Measurements from ENCODE around the gene LCN6. TPM values are rescaled to one million over a fixed set of nuclear protein-coding genes. Genes with fewer than 3 reads are reported as not detected.

Gene LCN6
- total RNA-seq, 4 donors from 2014 or later: 0.82 to 6.7 (median 2.5) TPM; not detected in 1

- peak overlapping the region in 3 of 4 donors; percentile 1 to 49 (median 18) for H3K4me3 ChIP-seq
- TF ChIP-seq POLR2A (IDR thresholded peaks at IDR 0.05): peak in 1 of 4 donors; percentile 15
- TF ChIP-seq CTCF (IDR thresholded peaks at IDR 0.05): no peak
Measured at GRCh38 chr9:136741883-136742571, 6.3 kb downstream of the LCN6 start.

GRCh38 chr9:136740971-136741882 lies 7.1 kb downstream of the LCN6 start:
- H3K9me3 ChIP-seq: no peaks in the 10 kb centered on the region
- DNase-seq: no peak
- H3K4me3 ChIP-seq: peak overlapping the region in 3 of 4 donors; percentile 1 to 49 (median 18)
- H3K27ac ChIP-seq: no peak overlapping the region
- intact Hi-C loops (cut with DNase I): no loop called here
- TF ChIP-seq POLR2A (IDR thresholded peaks at IDR 0.05): no peak
- no peak for TF ChIP-seq CTCF (IDR thresholded peaks at IDR 0.05)
- peaks cover 10 to 80% (median 20%) of the 10 kb centered on the region in 4 donors for H3K27me3 ChIP-seq
- H3K36me3 ChIP-seq: no peaks in the 10 kb centered on the region
- 4 to 18% methylated on average over 16 to 18 of the region's 37 CpGs for WGBS, 2 donors
- H3K4me1 ChIP-seq: peaks cover 24 to 34% (median 29%) of the 10 kb centered on the region in 3 donors

More at GRCh38 chr9:136741883-136742571, 6.3 kb downstream of the LCN6 start:
- intact Hi-C loops (cut with DNase I): no loop called here
- Histone ChIP-seq H3K9me3 (no peaks in the 10 kb centered on the region), H3K27me3 (peaks cover 10 to 85% (median 20%) of the 10 kb centered on the region in 4 donors), H3K36me3 (no peaks in the 10 kb centered on the region), H3K27ac (no peak overlapping the region), H3K4me1 (peaks cover 24 to 34% (median 29%) of the 10 kb centered on the region in 3 donors)
- 21 to 25% methylated on average over 8 to 13 of the region's 32 CpGs for WGBS, 2 donors
- no peak for DNase-seq

- intact Hi-C loops (cut with DNase I): no loop called here
- Histone ChIP-seq H3K4me3 (no peak overlapping the region), H3K9me3 (no peaks in the 10 kb centered on the region), H3K27me3 (peaks cover 10 to 75% (median 20%) of the 10 kb centered on the region in 4 donors), H3K27ac (no peak overlapping the region), H3K4me1 (peaks cover 24 to 34% (median 29%) of the 10 kb centered on the region in 3 donors), H3K36me3 (no peaks in the 10 kb centered on the region)
- TF ChIP-seq CTCF (IDR thresholded peaks at IDR 0.05) (no peak), POLR2A (IDR thresholded peaks at IDR 0.05) (no peak)
- 71 to 78% methylated on average over 11 to 12 of the region's 16 CpGs for WGBS, 2 donors
- no peak for DNase-seq
Measured at GRCh38 chr9:136740491-136740890, 7.8 kb downstream of the LCN6 start.

GRCh38 chr9:136740069-136740468 lies 8.3 kb downstream of the LCN6 start:
- Histone ChIP-seq H3K27ac (no peak overlapping the region), H3K36me3 (no peaks in the 10 kb centered on the region), H3K4me1 (peaks cover 24 to 34% (median 29%) of the 10 kb centered on the region in 3 donors), H3K4me3 (no peak overlapping the region), H3K27me3 (peaks cover 10 to 71% (median 20%) of the 10 kb centered on the region in 4 donors), H3K9me3 (no peaks in the 10 kb centered on the region)
- TF ChIP-seq CTCF (IDR thresholded peaks at IDR 0.05) (no peak), POLR2A (IDR thresholded peaks at IDR 0.05) (no peak)
- no peak for DNase-seq
- intact Hi-C loops (cut with DNase I): no loop called here
- WGBS, 2 donors: 89 to 100% methylated on average over 2 to 3 of the region's 11 CpGs
